NB4 (cell line): Measurements from ENCODE around the gene HOMER3.

Experiments
- CTCF ChIP-seq: IDR thresholded peaks from one replicate; pipeline ENCODE4 v1.5.1; 2012; ENCODE audit warnings: low read depth, low read length
- MAX ChIP-seq: IDR thresholded peaks from 2 replicates; pipeline ENCODE4 v1.6.1; 2011; ENCODE audit warnings: low read depth, low read length
- POLR2A ChIP-seq: IDR thresholded peaks from 2 replicates; pipeline ENCODE4 v1.6.1; 2011; ENCODE audit warnings: mild to moderate bottlenecking; ENCODE audit not compliant: insufficient read length; ENCODE audit errors: extremely low read depth

GRCh38 chr19:18948976-18949356 lies 7.9 kb upstream of the HOMER3 start:
- TF ChIP-seq CTCF (no peak), POLR2A (no peak), MAX (no peak)
